HCT116 (cell line): ENCODE results near the gene RGSL1. TPM values are rescaled to one million over a fixed set of nuclear protein-coding genes. Genes with fewer than 3 reads are reported as not detected.

Experiments used
- ATAC-seq: fragments of 200-7000 bp; cut with Tn5 transposase; 2 replicates; pipeline ENCODE4 v1.9.1; 2020; ENCODE audit warnings: mild to moderate bottlenecking, moderate library complexity
- BruUV-seq: library from RNA; stranded (reverse); fragments of 400-500 nt; replicated peaks from 2 replicates; lab custom pipeline; 2021; lab: Mats Ljungman, UMichigan
- CTCF ChIA-PET: fragments of 300-600 bp; sonication (Branson Sonifier 250); formaldehyde crosslinking; loops from one replicate; lab custom pipeline; 2021; ENCODE audit warnings: antibody characterized with exemption; lab: Charles Lee
- POLR2A ChIA-PET: fragments of 300-600, 350-600 bp; sonication (Branson Sonifier 250); formaldehyde crosslinking; loops from one replicate; lab custom pipeline; 2021; ENCODE audit warnings: antibody characterized with exemption; lab: Charles Lee
- RAD21 ChIA-PET, 2 experiments: fragments of 300-600 bp; sonication (Branson Sonifier 250); formaldehyde crosslinking; loops; one replicate each; lab custom pipeline; 2023; ENCODE audit warnings: low total read pairs in 2 of 2; ENCODE audit not compliant: uncharacterized antibody in 2 of 2, unreplicated experiment in 2 of 2, low non-redundant PET in 1 of 2; lab: Charles Lee
- DNase-seq: peaks from one replicate; pipeline ENCODE4 v3.0.0-alpha.2; 2010; ENCODE audit warnings: low read depth, low spot score
- H2AFZ ChIP-seq: fragments of 200-600 bp; shearing (Covaris generic), sonication (generic); 2 replicates; pipeline ENCODE4 v1.6.1; 2017; ENCODE audit warnings: low read depth, mixed run types, mixed read lengths, antibody characterized with exemption, low read length; ENCODE audit not compliant: poor library complexity, severe bottlenecking
- H3K27ac ChIP-seq: 2 replicates; pipeline ENCODE4 v1.5.1; 2012; ENCODE audit warnings: low read depth, low read length
- H3K27me3 ChIP-seq: fragments of 200-600 bp; sonication (generic); 2 replicates; pipeline ENCODE4 v1.6.1; 2016; ENCODE audit warnings: mixed run types, low read length, mixed read lengths; ENCODE audit not compliant: insufficient read depth
- H3K36me3 ChIP-seq, 2 experiments: fragments of 200-500 bp in 1 of 2; fragments of 200-600 bp in 1 of 2; sonication (Bioruptor generic) in 1 of 2; sonication (generic) in 1 of 2; 2 replicates each; pipeline versions ENCODE4 v1.5.1 to v1.6.1; 2014 to 2016; ENCODE audit warnings: low read length in 2 of 2, inconsistent platforms in 1 of 2, mixed read lengths in 1 of 2, mixed run types in 1 of 2; ENCODE audit not compliant: insufficient read depth in 2 of 2, control insufficient read depth in 1 of 2
- H3K4me1 ChIP-seq, 2 experiments: fragments of 200-600 bp in 1 of 2; sonication (generic) in 1 of 2; 2 replicates each; pipeline versions ENCODE4 v1.5.1 to v1.6.1; 2012 to 2017; ENCODE audit warnings: low read length in 2 of 2, inconsistent platforms in 1 of 2, mild to moderate bottlenecking in 1 of 2, mixed read lengths in 1 of 2, mixed run types in 1 of 2, moderate library complexity in 1 of 2; ENCODE audit not compliant: insufficient read depth in 2 of 2, control insufficient read depth in 1 of 2
- H3K4me2 ChIP-seq: fragments of 200-600 bp; sonication (generic); 2 replicates; pipeline ENCODE4 v1.6.1; 2017; ENCODE audit warnings: mixed run types, low read length, mixed read lengths
- H3K4me3 ChIP-seq, 2 experiments: fragments of 200-600 bp in 1 of 2; sonication (generic) in 1 of 2; replicated peaks in 1 of 2; 2 replicates each; pipeline ENCODE4 v1.5.1; 2011 to 2016; ENCODE audit warnings: low read length in 2 of 2, control low read depth in 1 of 2, low read depth in 1 of 2, mild to moderate bottlenecking in 1 of 2, mixed read lengths in 1 of 2, mixed run types in 1 of 2
- H3K79me2 ChIP-seq: fragments of 200-600 bp; sonication (generic); 2 replicates; pipeline ENCODE4 v1.6.1; 2017; ENCODE audit warnings: mild to moderate bottlenecking, mixed run types, low read length, moderate library complexity, mixed read lengths; ENCODE audit not compliant: insufficient read depth
- H3K9ac ChIP-seq: fragments of 200-600 bp; sonication (generic); 2 replicates; pipeline ENCODE4 v1.6.1; 2016; ENCODE audit warnings: low read length, mixed read lengths
- H3K9me2 ChIP-seq: fragments of 200-600 bp; sonication (generic), shearing (Covaris generic); 2 replicates; pipeline ENCODE4 v1.6.1; 2017; ENCODE audit warnings: mixed run types, mild to moderate bottlenecking, moderate library complexity; ENCODE audit not compliant: insufficient read depth
- H3K9me3 ChIP-seq, 2 experiments: fragments of 200-500 bp in 1 of 2; fragments of 200-600 bp in 1 of 2; sonication (Bioruptor generic) in 1 of 2; sonication (generic) in 1 of 2; 2 replicates each; pipeline ENCODE4 v1.6.1; 2014 to 2017; ENCODE audit warnings: low read length in 2 of 2, mixed read lengths in 2 of 2, inconsistent platforms in 1 of 2, low read depth in 1 of 2, mild to moderate bottlenecking in 1 of 2, mixed run types in 1 of 2, moderate library complexity in 1 of 2; ENCODE audit not compliant: control insufficient read depth in 1 of 2, insufficient read depth in 1 of 2
- H4K20me1 ChIP-seq: fragments of 200-600 bp; sonication (generic), shearing (Covaris generic); 2 replicates; pipeline ENCODE4 v1.6.1; 2017; ENCODE audit warnings: mixed run types, mild to moderate bottlenecking, moderate library complexity; ENCODE audit not compliant: insufficient read depth
- ATF3 ChIP-seq: IDR thresholded peaks from 2 replicates; pipeline ENCODE4 v1.6.1; 2012
- CBX3 ChIP-seq: IDR thresholded peaks from 2 replicates; pipeline ENCODE4 v1.6.1; 2012; ENCODE audit warnings: low read depth
- CEBPB ChIP-seq: IDR thresholded peaks from 2 replicates; pipeline ENCODE4 v1.6.1; 2012; ENCODE audit warnings: low read depth
- ELF1 ChIP-seq: IDR thresholded peaks from 2 replicates; pipeline ENCODE4 v1.6.1; 2012; ENCODE audit warnings: low read depth, borderline replicate concordance
- EZH2 ChIP-seq: fragments of 200-600 bp; sonication (generic); IDR thresholded peaks from 2 replicates; pipeline ENCODE4 v1.6.1; 2017; ENCODE audit warnings: antibody characterized with exemption, mixed run types
- EZH2phosphoT487 ChIP-seq: fragments of 200-600 bp; IDR thresholded peaks from 2 replicates; pipeline ENCODE4 v1.6.1; 2018; ENCODE audit warnings: antibody characterized with exemption, borderline replicate concordance
- FOSL1 ChIP-seq: IDR thresholded peaks from 2 replicates; pipeline ENCODE4 v1.6.1; 2012; ENCODE audit warnings: low read depth
- POLR2A ChIP-seq: IDR thresholded peaks from 2 replicates; pipeline ENCODE4 v1.7.0; 2011; ENCODE audit warnings: borderline replicate concordance; ENCODE audit not compliant: insufficient read depth, insufficient read length; ENCODE audit errors: extremely low read depth
- POLR2AphosphoS5 ChIP-seq: IDR thresholded peaks from 2 replicates; pipeline ENCODE4 v1.6.1; 2011; ENCODE audit warnings: mild to moderate bottlenecking, low read depth, low read length, moderate library complexity
- RAD21 ChIP-seq: IDR thresholded peaks from 2 replicates; pipeline ENCODE4 v1.6.1; 2012; ENCODE audit warnings: low read depth, mild to moderate bottlenecking
- SP1 ChIP-seq: IDR thresholded peaks from 2 replicates; pipeline ENCODE4 v1.6.1; 2012; ENCODE audit warnings: low read depth
- TCF7L2 ChIP-seq: IDR thresholded peaks from 2 replicates; pipeline ENCODE4 v1.7.0; 2011; ENCODE audit warnings: borderline replicate concordance, inconsistent platforms; ENCODE audit not compliant: insufficient read depth, insufficient read length; ENCODE audit errors: extremely low read depth
- ZBTB33 ChIP-seq: IDR thresholded peaks from 2 replicates; pipeline ENCODE4 v1.6.1; 2011; ENCODE audit warnings: mild to moderate bottlenecking, low read length, moderate library complexity; ENCODE audit not compliant: insufficient replicate concordance; ENCODE audit errors: extremely low read depth
- ZFX ChIP-seq: fragments of 450-650 bp; IDR thresholded peaks from 2 replicates; pipeline ENCODE4 v1.6.1; 2017
- intact Hi-C: fragments of 100-400 bp; cut with micrococcal nuclease; formaldehyde crosslinking; loops from 2 replicates; pipeline ENCODE4 v1.10.0; 2022
- total RNA-seq: library from RNA; stranded (reverse); gene quantifications from one replicate; pipeline ENCODE4 v1.2.1, GENCODE V29; 2021; ENCODE audit not compliant: unreplicated experiment
- TF ChIP-seq, protein P1 (sequence below): IDR thresholded peaks from 2 replicates; pipeline ENCODE4 v1.6.1; 2012; ENCODE audit warnings: low read depth

The RGSL1 gene
- total RNA-seq, 1 experiment from 2014 or later: not detected

DNA sequence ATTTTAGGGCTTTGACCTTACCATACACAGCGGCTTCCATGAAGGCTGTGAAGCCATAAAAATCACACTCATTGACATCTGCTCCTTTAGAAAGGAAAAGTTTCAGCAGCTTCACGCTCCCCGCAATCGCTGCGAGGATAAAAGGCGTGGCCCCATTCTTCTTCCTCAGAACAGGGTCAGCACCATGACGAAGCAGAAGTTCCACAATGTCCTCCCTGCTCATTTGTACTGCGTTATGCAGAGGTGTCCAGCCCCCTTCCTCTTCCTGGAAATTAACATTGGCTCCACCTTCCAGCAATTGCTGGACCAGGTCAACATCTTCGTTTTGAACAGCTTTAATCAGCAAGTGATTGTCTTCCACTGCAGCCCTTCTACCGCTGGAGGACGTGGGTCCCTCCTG, 136.4 kb downstream of the RGSL1 start:
- no peak overlapping the region for H3K9ac ChIP-seq
- DNase-seq (no peak), ATAC-seq (no peak)
- H3K4me2 ChIP-seq: no peak overlapping the region
- ChIA-PET POLR2A (no interaction called here), CTCF (no interaction called here), RAD21 (no interaction called here)
- H3K27ac ChIP-seq: no peak overlapping the region
- no peaks in the 10 kb centered on the region for H3K27me3 ChIP-seq
- peaks cover 0 to 13% of the 10 kb centered on the region in 2 experiments; a peak in 2 of 4 replicates for H3K4me1 ChIP-seq
- no peaks in the 10 kb centered on the region for H3K9me2 ChIP-seq
- no peaks in the 10 kb centered on the region for H3K9me3 ChIP-seq
- H3K79me2 ChIP-seq: no peaks in the 10 kb centered on the region
- H4K20me1 ChIP-seq: no peaks in the 10 kb centered on the region
- BruUV-seq: no TSS peak
- TF ChIP-seq RAD21 (no peak), EZH2phosphoT487 (no peak), ELF1 (no peak), ZFX (no peak), SP1 (no peak), ZBTB33 (no peak)
- intact Hi-C loops: no loop called here
- no peak overlapping the region for H3K4me3 ChIP-seq
- H3K36me3 ChIP-seq: no peaks in the 10 kb centered on the region
- H2AFZ ChIP-seq: no peak overlapping the region

GRCh38 chr1:182587093-182587492, 137.1 kb downstream of the RGSL1 start:
- Histone ChIP-seq H2AFZ (no peak overlapping the region), H3K4me2 (no peak overlapping the region), H3K27me3 (no peaks in the 10 kb centered on the region), H3K27ac (no peak overlapping the region), H4K20me1 (no peaks in the 10 kb centered on the region), H3K79me2 (no peaks in the 10 kb centered on the region), H3K4me3 (no peak overlapping the region), H3K9ac (no peak overlapping the region), H3K36me3 (no peaks in the 10 kb centered on the region), H3K9me3 (no peaks in the 10 kb centered on the region), H3K9me2 (no peaks in the 10 kb centered on the region), H3K4me1 (peaks cover 0 to 13% of the 10 kb centered on the region in 2 experiments; a peak in 2 of 4 replicates)
- no TSS peak for BruUV-seq
- CTCF ChIA-PET: no interaction called here
- RAD21 ChIA-PET: no interaction called here
- no peak for ATAC-seq
- no peak for DNase-seq
- intact Hi-C loops: no loop called here
- POLR2A ChIA-PET: no interaction called here
- TF ChIP-seq EZH2: no peak
- TF ChIP-seq ELF1: no peak
- no peak for TF ChIP-seq FOSL1
- no peak for TF ChIP-seq CBX3
- no peak for TF ChIP-seq ZFX
- TF ChIP-seq CEBPB: no peak
- TF ChIP-seq RAD21: no peak
- no peak for TF ChIP-seq TCF7L2
- no peak for TF ChIP-seq ATF3
- TF ChIP-seq, protein P1, sequence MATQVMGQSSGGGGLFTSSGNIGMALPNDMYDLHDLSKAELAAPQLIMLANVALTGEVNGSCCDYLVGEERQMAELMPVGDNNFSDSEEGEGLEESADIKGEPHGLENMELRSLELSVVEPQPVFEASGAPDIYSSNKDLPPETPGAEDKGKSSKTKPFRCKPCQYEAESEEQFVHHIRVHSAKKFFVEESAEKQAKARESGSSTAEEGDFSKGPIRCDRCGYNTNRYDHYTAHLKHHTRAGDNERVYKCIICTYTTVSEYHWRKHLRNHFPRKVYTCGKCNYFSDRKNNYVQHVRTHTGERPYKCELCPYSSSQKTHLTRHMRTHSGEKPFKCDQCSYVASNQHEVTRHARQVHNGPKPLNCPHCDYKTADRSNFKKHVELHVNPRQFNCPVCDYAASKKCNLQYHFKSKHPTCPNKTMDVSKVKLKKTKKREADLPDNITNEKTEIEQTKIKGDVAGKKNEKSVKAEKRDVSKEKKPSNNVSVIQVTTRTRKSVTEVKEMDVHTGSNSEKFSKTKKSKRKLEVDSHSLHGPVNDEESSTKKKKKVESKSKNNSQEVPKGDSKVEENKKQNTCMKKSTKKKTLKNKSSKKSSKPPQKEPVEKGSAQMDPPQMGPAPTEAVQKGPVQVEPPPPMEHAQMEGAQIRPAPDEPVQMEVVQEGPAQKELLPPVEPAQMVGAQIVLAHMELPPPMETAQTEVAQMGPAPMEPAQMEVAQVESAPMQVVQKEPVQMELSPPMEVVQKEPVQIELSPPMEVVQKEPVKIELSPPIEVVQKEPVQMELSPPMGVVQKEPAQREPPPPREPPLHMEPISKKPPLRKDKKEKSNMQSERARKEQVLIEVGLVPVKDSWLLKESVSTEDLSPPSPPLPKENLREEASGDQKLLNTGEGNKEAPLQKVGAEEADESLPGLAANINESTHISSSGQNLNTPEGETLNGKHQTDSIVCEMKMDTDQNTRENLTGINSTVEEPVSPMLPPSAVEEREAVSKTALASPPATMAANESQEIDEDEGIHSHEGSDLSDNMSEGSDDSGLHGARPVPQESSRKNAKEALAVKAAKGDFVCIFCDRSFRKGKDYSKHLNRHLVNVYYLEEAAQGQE: no peak
- TF ChIP-seq POLR2AphosphoS5: no peak
- no peak for TF ChIP-seq SP1
- no peak for TF ChIP-seq POLR2A
